ENCODE results near the gene BRD9.
"Not testable (repeated sequence)": the region's sequence is repeated elsewhere in the genome, so short reads cannot be mapped to it uniquely, and the experiment has no call there.

Gene BRD9

GRCh38 chr5:843926-844325, 48.7 kb downstream of the BRD9 start:
- DNase-seq (ENCODE audit: low spot score): not testable (repeated sequence)

GRCh38 chr5:843371-843770, 49.2 kb downstream of the BRD9 start:
- not testable (repeated sequence) for DNase-seq (ENCODE audit: low spot score)

- DNase-seq (ENCODE audit: low spot score): not testable (repeated sequence)
Measured at GRCh38 chr5:842402-843221, 50.0 kb downstream of the BRD9 start.

- not testable (repeated sequence) for DNase-seq (ENCODE audit: low spot score)
Measured at GRCh38 chr5:841531-842401, 50.8 kb downstream of the BRD9 start.

- not testable (repeated sequence) for DNase-seq (ENCODE audit: low spot score)
Measured at GRCh38 chr5:840974-841435, 51.6 kb downstream of the BRD9 start.

GRCh38 chr5:840118-840973, 52.3 kb downstream of the BRD9 start:
- not testable (repeated sequence) for DNase-seq (ENCODE audit: low spot score)

GRCh38 chr5:838431-838851, 54.2 kb downstream of the BRD9 start:
- DNase-seq (ENCODE audit: low spot score): not testable (repeated sequence)

GRCh38 chr5:837621-838121, 54.9 kb downstream of the BRD9 start:
- not testable (repeated sequence) for DNase-seq (ENCODE audit: low spot score)

- DNase-seq (ENCODE audit: low spot score): not testable (repeated sequence)
Measured at GRCh38 chr5:835933-836612, 56.5 kb downstream of the BRD9 start.

- DNase-seq (ENCODE audit: low spot score): not testable (repeated sequence)
Measured at GRCh38 chr5:834013-834412, 58.6 kb downstream of the BRD9 start.

- not testable (repeated sequence) for DNase-seq (ENCODE audit: low spot score)
Measured at GRCh38 chr5:828194-828593, 64.4 kb downstream of the BRD9 start.

- not testable (repeated sequence) for DNase-seq (ENCODE audit: low spot score)
Measured at GRCh38 chr5:825544-825943, 67.1 kb downstream of the BRD9 start.

- no peak for DNase-seq (ENCODE audit: low spot score)
Measured at GRCh38 chr5:821504-821903, 71.1 kb downstream of the BRD9 start.

GRCh38 chr5:820245-820644, 72.4 kb downstream of the BRD9 start:
- DNase-seq (ENCODE audit: low spot score): no peak

- no peak for DNase-seq (ENCODE audit: low spot score)
Measured at GRCh38 chr5:819078-819477, 73.5 kb downstream of the BRD9 start.

GRCh38 chr5:816176-816575, 76.4 kb downstream of the BRD9 start:
- no peak for DNase-seq (ENCODE audit: low spot score)

GRCh38 chr5:815449-815848, 77.2 kb downstream of the BRD9 start:
- DNase-seq (ENCODE audit: low spot score): no peak

All from hematopoietic multipotent progenitor cell treated with erythropoietin and hydrocortisone succinate and interleukin-3 and kit ligand, for 17 days (in vitro differentiated cells).